Prostate gland (tissue), 2 donors: ENCODE data around the gene PSMB2.

Experiments used
- POLR2A ChIP-seq: fragments of 450-650 bp; IDR thresholded peaks from one replicate; pipeline ENCODE4 v1.6.1; 2016; ENCODE audit warnings: antibody characterized with exemption, mild to moderate bottlenecking
- POLR2AphosphoS5 ChIP-seq: sonication (generic); formaldehyde crosslinking; IDR thresholded peaks from one replicate; pipeline ENCODE4 v1.6.1; 2017; ENCODE audit warnings: antibody characterized with exemption
- TF ChIP-seq, protein P1 (sequence below), 4 experiments: fragments of 200-600 bp in 2 of 4; fragments of 450-650 bp in 2 of 4; sonication (generic) in 2 of 4; IDR thresholded peaks; 1 replicate in 3 of 4; 2 replicates in 1 of 4; pipeline ENCODE4 v1.5.1; 2016 to 2019; ENCODE audit warnings: antibody characterized with exemption in 4 of 4, mild to moderate bottlenecking in 2 of 4, moderate library complexity in 2 of 4

DNA sequence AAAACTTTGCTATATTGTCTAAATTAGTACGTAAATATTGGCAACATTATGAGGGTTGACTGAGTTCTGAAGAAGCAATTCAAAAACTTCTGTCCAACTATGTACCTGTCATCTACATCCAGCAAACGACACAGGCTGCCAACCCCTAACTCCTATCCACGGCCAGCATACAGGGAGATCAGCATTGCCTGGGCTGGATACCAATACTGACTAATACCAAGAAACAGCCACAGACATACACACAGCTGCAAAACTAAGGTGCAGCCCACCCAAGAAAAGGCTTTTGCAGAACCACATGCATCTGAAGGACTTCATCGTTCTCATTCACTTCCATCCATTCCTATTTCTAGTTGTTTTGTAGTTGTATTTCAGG is 86.1 kb downstream of the PSMB2 start:
- TF ChIP-seq, protein P1, sequence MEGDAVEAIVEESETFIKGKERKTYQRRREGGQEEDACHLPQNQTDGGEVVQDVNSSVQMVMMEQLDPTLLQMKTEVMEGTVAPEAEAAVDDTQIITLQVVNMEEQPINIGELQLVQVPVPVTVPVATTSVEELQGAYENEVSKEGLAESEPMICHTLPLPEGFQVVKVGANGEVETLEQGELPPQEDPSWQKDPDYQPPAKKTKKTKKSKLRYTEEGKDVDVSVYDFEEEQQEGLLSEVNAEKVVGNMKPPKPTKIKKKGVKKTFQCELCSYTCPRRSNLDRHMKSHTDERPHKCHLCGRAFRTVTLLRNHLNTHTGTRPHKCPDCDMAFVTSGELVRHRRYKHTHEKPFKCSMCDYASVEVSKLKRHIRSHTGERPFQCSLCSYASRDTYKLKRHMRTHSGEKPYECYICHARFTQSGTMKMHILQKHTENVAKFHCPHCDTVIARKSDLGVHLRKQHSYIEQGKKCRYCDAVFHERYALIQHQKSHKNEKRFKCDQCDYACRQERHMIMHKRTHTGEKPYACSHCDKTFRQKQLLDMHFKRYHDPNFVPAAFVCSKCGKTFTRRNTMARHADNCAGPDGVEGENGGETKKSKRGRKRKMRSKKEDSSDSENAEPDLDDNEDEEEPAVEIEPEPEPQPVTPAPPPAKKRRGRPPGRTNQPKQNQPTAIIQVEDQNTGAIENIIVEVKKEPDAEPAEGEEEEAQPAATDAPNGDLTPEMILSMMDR (IDR thresholded peaks at IDR 0.05), result no peak
- TF ChIP-seq POLR2A, result no peak
- TF ChIP-seq POLR2AphosphoS5, result no peak
